Esophagus squamous epithelium (tissue), 5 donors: ENCODE results near the gene ZNF334. TPM values are rescaled to one million over a fixed set of nuclear protein-coding genes. Genes with fewer than 3 reads are reported as not detected.

Source experiments
- DNase-seq: peaks from one replicate; lab custom pipeline; 2025; lab: John Stamatoyannopoulos, UW
- H3K27ac ChIP-seq, 4 donors: fragments of 200-600 bp; sonication (generic); one replicate each; pipeline ENCODE4 v1.5.1; 2016 to 2019; ENCODE audit warnings: mild to moderate bottlenecking in 1 of 4
- H3K27me3 ChIP-seq, 4 donors: fragments of 200-600 bp; sonication (generic); 1 replicate in 3 of 4; 2 replicates in 1 of 4; pipeline versions ENCODE4 v1.5.1 to v1.6.0; 2017 to 2021; ENCODE audit warnings: antibody characterized with exemption in 1 of 4
- H3K36me3 ChIP-seq, 3 donors: fragments of 200-600 bp; sonication (generic); one replicate each; pipeline ENCODE4 v1.5.1; 2016 to 2019
- H3K4me1 ChIP-seq, 3 donors: fragments of 200-600 bp; sonication (generic); one replicate each; pipeline ENCODE4 v1.5.1; 2017 to 2019
- H3K4me3 ChIP-seq, 4 donors: fragments of 200-600 bp; sonication (generic); 1 replicate in 3 of 4; 2 replicates in 1 of 4; pipeline ENCODE4 v1.5.1; 2016 to 2019; ENCODE audit warnings: mild to moderate bottlenecking in 2 of 4, moderate library complexity in 1 of 4
- H3K9me3 ChIP-seq, 3 donors: fragments of 200-600 bp; sonication (generic); one replicate each; pipeline ENCODE4 v1.5.1; 2016 to 2019
- POLR2A ChIP-seq, 4 donors: fragments of 450-650 bp; IDR thresholded peaks; one replicate each; pipeline ENCODE4 v1.6.1; 2017; ENCODE audit warnings: antibody characterized with exemption in 4 of 4, mild to moderate bottlenecking in 4 of 4, moderate library complexity in 3 of 4
- WGBS, 2 donors: methylation state at CpG; one replicate each; pipeline ENCODE4 v1.1.5; 2018; 5-methylcytosine and 5-hydroxymethylcytosine counted together
- intact Hi-C: fragments of 100-400 bp; cut with DNase I; formaldehyde crosslinking; loops from one replicate; pipeline ENCODE4 v1.15.0; 2022
- total RNA-seq, 4 donors: library from RNA; depleted of rRNA; stranded (reverse); fragments of >200 nt; gene quantifications; one replicate each; pipeline ENCODE4 v1.1.0, GENCODE V29; 2016
- TF ChIP-seq, protein P1 (sequence below), 6 experiments: fragments of 450-650 bp in 4 of 6; fragments of 200-600 bp in 2 of 6; sonication (generic) in 2 of 6; IDR thresholded peaks; one replicate each; pipeline ENCODE4 v1.5.1; 2016 to 2019; ENCODE audit warnings: antibody characterized with exemption in 6 of 6, mild to moderate bottlenecking in 4 of 6, moderate library complexity in 4 of 6
- donor health status: DM: yes; HTN: yes; CAD: no.

ZNF334 gene
- total RNA-seq, 4 donors from 2014 or later = 0.27 to 1.1 (median 0.90) TPM

DNA sequence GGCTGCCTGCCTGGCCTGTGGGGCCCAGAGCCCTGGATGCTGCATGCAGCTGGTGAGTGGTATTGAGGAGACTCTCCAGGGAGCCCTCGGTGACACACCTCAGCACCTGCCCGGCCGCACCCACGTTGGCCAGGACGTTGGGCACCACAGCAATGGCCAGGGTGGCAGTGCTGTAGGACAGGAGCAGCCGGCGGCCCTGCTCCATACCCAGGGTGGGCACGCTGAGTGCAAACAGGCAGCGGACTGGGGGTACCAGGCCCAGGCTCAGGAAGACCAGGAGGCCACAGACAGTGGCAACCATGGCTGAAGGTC, 32.4 kb upstream of the ZNF334 start:
- DNase-seq = no peak
- Histone ChIP-seq H3K36me3 (no peaks in the 10 kb centered on the region), H3K27me3 (peaks cover 0 to 51% (median 0%) of the 10 kb centered on the region in 4 donors), H3K9me3 (no peaks in the 10 kb centered on the region), H3K4me1 (no peaks in the 10 kb centered on the region), H3K4me3 (no peak overlapping the region), H3K27ac (no peak overlapping the region)
- TF ChIP-seq, protein P1, sequence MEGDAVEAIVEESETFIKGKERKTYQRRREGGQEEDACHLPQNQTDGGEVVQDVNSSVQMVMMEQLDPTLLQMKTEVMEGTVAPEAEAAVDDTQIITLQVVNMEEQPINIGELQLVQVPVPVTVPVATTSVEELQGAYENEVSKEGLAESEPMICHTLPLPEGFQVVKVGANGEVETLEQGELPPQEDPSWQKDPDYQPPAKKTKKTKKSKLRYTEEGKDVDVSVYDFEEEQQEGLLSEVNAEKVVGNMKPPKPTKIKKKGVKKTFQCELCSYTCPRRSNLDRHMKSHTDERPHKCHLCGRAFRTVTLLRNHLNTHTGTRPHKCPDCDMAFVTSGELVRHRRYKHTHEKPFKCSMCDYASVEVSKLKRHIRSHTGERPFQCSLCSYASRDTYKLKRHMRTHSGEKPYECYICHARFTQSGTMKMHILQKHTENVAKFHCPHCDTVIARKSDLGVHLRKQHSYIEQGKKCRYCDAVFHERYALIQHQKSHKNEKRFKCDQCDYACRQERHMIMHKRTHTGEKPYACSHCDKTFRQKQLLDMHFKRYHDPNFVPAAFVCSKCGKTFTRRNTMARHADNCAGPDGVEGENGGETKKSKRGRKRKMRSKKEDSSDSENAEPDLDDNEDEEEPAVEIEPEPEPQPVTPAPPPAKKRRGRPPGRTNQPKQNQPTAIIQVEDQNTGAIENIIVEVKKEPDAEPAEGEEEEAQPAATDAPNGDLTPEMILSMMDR (IDR thresholded peaks at IDR 0.05) = no peak
- no peak for TF ChIP-seq POLR2A (IDR thresholded peaks at IDR 0.05)
- intact Hi-C loops = no loop called here
- 100% methylated on average over 1 of the region's 9 CpGs; no CpG with 5 or more reads in 1 of the 2 donors for WGBS, 2 donors

DNA sequence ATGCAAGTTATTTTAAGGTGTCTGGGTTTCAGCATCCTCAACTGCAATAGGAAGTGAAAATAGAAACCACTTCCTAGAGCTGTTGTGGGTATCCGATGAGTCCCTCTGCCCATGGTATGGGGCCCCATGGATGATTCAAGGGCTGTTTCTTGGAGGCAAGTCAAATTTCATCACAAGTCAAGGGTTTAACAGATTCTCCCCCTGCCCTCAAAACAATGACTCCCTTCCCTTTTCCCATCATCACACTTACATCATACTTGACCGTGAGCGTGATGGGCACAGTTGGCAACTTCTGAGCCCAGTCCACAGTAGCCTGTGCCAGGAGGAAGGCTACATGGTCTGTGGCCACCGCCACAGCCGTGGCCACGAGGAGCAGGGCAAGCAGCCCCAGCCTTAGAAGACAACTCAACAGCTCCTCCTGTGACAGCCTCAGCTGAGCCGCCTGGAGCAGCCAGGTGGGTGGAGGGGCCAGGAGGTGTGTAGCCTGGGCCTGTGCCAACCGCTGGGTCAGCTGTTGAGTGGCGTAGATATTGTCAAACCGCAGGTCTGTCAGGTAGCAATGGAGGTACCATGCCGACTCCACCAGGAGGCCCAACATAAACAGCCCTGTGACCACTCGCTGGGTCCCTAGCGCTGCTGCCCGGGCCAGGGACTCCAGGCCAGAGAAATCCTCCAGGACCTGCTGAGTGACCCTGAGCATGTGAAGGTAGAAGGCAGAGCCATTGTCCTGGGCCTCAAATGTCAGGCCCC, 31.9 kb upstream of the ZNF334 start:
- no peak overlapping the region for H3K4me3 ChIP-seq
- WGBS, 2 donors = 71 to 83% methylated on average over 1 to 5 of the region's 14 CpGs
- intact Hi-C loops = no loop called here
- TF ChIP-seq POLR2A (IDR thresholded peaks at IDR 0.05) = no peak
- TF ChIP-seq, protein P1 (IDR thresholded peaks at IDR 0.05) = no peak
- H3K27me3 ChIP-seq = peaks cover 0 to 51% (median 0%) of the 10 kb centered on the region in 4 donors
- H3K4me1 ChIP-seq = no peaks in the 10 kb centered on the region
- H3K9me3 ChIP-seq = no peaks in the 10 kb centered on the region
- no peaks in the 10 kb centered on the region for H3K36me3 ChIP-seq
- DNase-seq = no peak
- H3K27ac ChIP-seq = no peak overlapping the region

DNA sequence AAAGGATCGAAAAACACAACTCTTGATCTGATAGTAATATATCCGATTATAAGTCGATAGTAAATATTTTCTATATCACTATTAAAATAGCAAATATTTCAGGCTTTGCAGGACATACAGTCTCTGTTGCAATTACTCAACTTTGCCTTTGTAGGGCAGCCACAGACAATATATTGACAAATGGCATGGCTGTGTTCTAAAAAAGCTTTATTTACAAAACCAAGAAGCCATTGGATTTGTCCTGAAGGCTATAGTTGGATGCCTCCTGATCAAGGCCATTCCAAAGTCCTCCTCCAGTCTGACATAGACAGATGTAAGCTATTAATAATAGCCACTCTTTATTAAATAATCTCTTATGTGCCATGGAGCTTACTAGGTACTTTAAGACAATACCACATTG, 31.2 kb upstream of the ZNF334 start:
- intact Hi-C loops = no loop called here
- no peak for DNase-seq

DNA sequence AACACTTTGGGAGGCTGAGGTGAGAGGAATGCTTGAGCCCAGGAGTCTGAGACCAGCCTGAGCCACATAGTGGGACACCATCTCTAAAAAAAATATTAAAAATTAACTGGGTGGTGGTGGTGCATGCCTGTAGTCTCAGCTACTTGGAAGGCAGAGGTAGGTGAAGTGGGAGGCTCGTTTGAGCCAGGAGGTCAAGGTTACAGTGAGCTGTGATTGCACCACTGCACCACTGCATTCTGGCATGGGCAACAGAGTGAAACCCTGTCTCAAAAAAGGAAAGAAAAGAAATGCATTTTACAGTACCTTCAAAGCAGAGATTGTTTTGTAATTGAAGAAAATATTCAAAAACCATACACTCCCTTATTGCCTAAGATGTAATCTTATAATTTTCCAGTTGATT, 30.6 kb upstream of the ZNF334 start:
- 30 to 38% methylated on average over 1 of the region's 1 CpG for WGBS, 2 donors
- TF ChIP-seq, protein P1 (IDR thresholded peaks at IDR 0.05) = no peak
- no peak for TF ChIP-seq POLR2A (IDR thresholded peaks at IDR 0.05)
- H3K27me3 ChIP-seq = peaks cover 0 to 55% (median 0%) of the 10 kb centered on the region in 4 donors

More for the DNA sequence above, 31.2 kb upstream of the ZNF334 start:
- Histone ChIP-seq H3K4me1 (no peaks in the 10 kb centered on the region), H3K9me3 (no peaks in the 10 kb centered on the region), H3K4me3 (no peak overlapping the region), H3K27me3 (peaks cover 0 to 53% (median 0%) of the 10 kb centered on the region in 4 donors), H3K36me3 (no peaks in the 10 kb centered on the region), H3K27ac (no peak overlapping the region)
- WGBS, 2 donors = 88 to 89% methylated on average over 3 of the region's 3 CpGs
- TF ChIP-seq, protein P1 (IDR thresholded peaks at IDR 0.05) = no peak
- TF ChIP-seq POLR2A (IDR thresholded peaks at IDR 0.05) = no peak

DNA sequence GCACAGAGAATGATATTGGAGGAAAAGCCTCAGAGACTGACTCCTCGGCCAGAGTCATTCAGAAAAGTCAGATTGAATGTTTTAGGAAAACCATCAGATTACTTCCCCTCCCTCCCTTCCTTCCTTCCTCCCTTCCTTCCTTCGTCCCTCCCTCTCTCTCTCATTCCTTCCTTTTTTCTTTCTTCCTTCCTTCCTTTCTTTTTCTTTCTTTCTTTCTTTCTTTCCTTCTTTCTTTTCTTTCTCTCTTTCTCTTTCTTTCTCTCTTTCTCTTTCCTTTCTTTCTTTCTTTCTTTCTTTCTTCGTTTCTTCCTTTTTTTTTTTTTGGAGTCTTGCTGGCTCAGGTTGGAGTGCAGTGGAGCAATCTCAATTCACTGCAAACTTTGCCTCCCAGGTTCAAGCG, 29.7 kb upstream of the ZNF334 start:
- Histone ChIP-seq H3K4me3 (no peak overlapping the region), H3K4me1 (no peaks in the 10 kb centered on the region), H3K9me3 (no peaks in the 10 kb centered on the region), H3K36me3 (no peaks in the 10 kb centered on the region), H3K27me3 (peaks cover 0 to 64% (median 0%) of the 10 kb centered on the region in 4 donors), H3K27ac (no peak overlapping the region)
- no peak for DNase-seq
- intact Hi-C loops = no loop called here
- 69 to 74% methylated on average over 3 of the region's 4 CpGs for WGBS, 2 donors
- TF ChIP-seq, protein P1 (IDR thresholded peaks at IDR 0.05) = no peak
- no peak for TF ChIP-seq POLR2A (IDR thresholded peaks at IDR 0.05)

More for the DNA sequence above, 30.6 kb upstream of the ZNF334 start:
- DNase-seq = no peak
- intact Hi-C loops = no loop called here
- H3K36me3 ChIP-seq = no peaks in the 10 kb centered on the region
- H3K4me1 ChIP-seq = no peaks in the 10 kb centered on the region
- H3K4me3 ChIP-seq = no peak overlapping the region
- no peak overlapping the region for H3K27ac ChIP-seq
- no peaks in the 10 kb centered on the region for H3K9me3 ChIP-seq
